ENCODE results near the gene PCDH15. TPM values are rescaled to one million over a fixed set of nuclear protein-coding genes. Genes with fewer than 3 reads are reported as not detected.

PCDH15 gene
- total RNA-seq, 1 donor from 2014 or later = not detected

- no peak overlapping the region for H3K4me3 ChIP-seq
- no peaks in the 10 kb centered on the region for H3K9me3 ChIP-seq
- TF ChIP-seq CTCF (IDR thresholded peaks at IDR 0.05) = no peak
- no peaks in the 10 kb centered on the region for H3K36me3 ChIP-seq
- no peaks in the 10 kb centered on the region for H3K4me1 ChIP-seq
- DNase-seq (ENCODE audit: low spot score in 2 of 2) = no peak
- H3K27ac ChIP-seq = no peak overlapping the region
- H3K27me3 ChIP-seq = no peaks in the 10 kb centered on the region
- intact Hi-C loops (cut with DNase I) = no loop called here
Observed at GRCh38 chr10:54454271-54454670, 346.8 kb downstream of the PCDH15 start.

GRCh38 chr10:54449056-54449455 lies 352.0 kb downstream of the PCDH15 start:
- TF ChIP-seq CTCF (IDR thresholded peaks at IDR 0.05) = no peak
- Histone ChIP-seq H3K27ac (no peak overlapping the region), H3K4me3 (no peak overlapping the region), H3K4me1 (no peaks in the 10 kb centered on the region), H3K27me3 (no peaks in the 10 kb centered on the region), H3K36me3 (no peaks in the 10 kb centered on the region), H3K9me3 (no peaks in the 10 kb centered on the region)
- DNase-seq (ENCODE audit: low spot score in 2 of 2) = no peak
- intact Hi-C loops (cut with DNase I) = no loop called here

GRCh38 chr10:54444170-54444569 lies 356.9 kb downstream of the PCDH15 start:
- TF ChIP-seq CTCF (IDR thresholded peaks at IDR 0.05) = no peak
- Histone ChIP-seq H3K36me3 (no peaks in the 10 kb centered on the region), H3K4me1 (no peaks in the 10 kb centered on the region), H3K9me3 (no peaks in the 10 kb centered on the region), H3K27ac (no peak overlapping the region), H3K4me3 (no peak overlapping the region), H3K27me3 (no peaks in the 10 kb centered on the region)
- no peak for DNase-seq (ENCODE audit: low spot score in 2 of 2)
- intact Hi-C loops (cut with DNase I) = no loop called here

- H3K4me1 ChIP-seq = no peaks in the 10 kb centered on the region
- no peak overlapping the region for H3K27ac ChIP-seq
- H3K9me3 ChIP-seq = no peaks in the 10 kb centered on the region
- DNase-seq (ENCODE audit: low spot score in 2 of 2) = no peak
- no peak overlapping the region for H3K4me3 ChIP-seq
- intact Hi-C loops (cut with DNase I) = no loop called here
- TF ChIP-seq CTCF (IDR thresholded peaks at IDR 0.05) = no peak
- no peaks in the 10 kb centered on the region for H3K27me3 ChIP-seq
- no peaks in the 10 kb centered on the region for H3K36me3 ChIP-seq
Observed at GRCh38 chr10:54441275-54441674, 359.8 kb downstream of the PCDH15 start.

- Histone ChIP-seq H3K27me3 (no peaks in the 10 kb centered on the region), H3K27ac (no peak overlapping the region), H3K4me3 (no peak overlapping the region), H3K4me1 (no peaks in the 10 kb centered on the region), H3K36me3 (no peaks in the 10 kb centered on the region), H3K9me3 (peaks cover 0 to 4% of the 10 kb centered on the region in 2 donors)
- intact Hi-C loops (cut with DNase I) = no loop called here
- no peak for DNase-seq (ENCODE audit: low spot score in 2 of 2)
- TF ChIP-seq CTCF (IDR thresholded peaks at IDR 0.05) = no peak
Observed at GRCh38 chr10:54434782-54435181, 366.2 kb downstream of the PCDH15 start.

- intact Hi-C loops (cut with DNase I) = no loop called here
- no peak for TF ChIP-seq CTCF (IDR thresholded peaks at IDR 0.05)
- Histone ChIP-seq H3K27me3 (no peaks in the 10 kb centered on the region), H3K9me3 (no peaks in the 10 kb centered on the region), H3K36me3 (no peaks in the 10 kb centered on the region), H3K4me1 (no peaks in the 10 kb centered on the region), H3K27ac (no peak overlapping the region), H3K4me3 (no peak overlapping the region)
- DNase-seq (ENCODE audit: low spot score in 2 of 2) = no peak
Observed at GRCh38 chr10:54415483-54415882, 385.5 kb downstream of the PCDH15 start.
